Karpas-422 (cell line): Measurements from ENCODE around the gene TTC8. TPM values are rescaled to one million over a fixed set of nuclear protein-coding genes. Genes with fewer than 3 reads are reported as not detected.

Source experiments
- DNase-seq: peaks from one replicate; pipeline ENCODE4 v3.0.0-alpha.2; 2015
- H2AFZ ChIP-seq: fragments of 200-600 bp; sonication (generic); 2 replicates; pipeline ENCODE4 v1.6.1; 2014; ENCODE audit warnings: antibody characterized with exemption, low read length, mixed read lengths
- H3K27ac ChIP-seq: fragments of 200-600 bp; sonication (generic); 2 replicates; pipeline ENCODE4 v1.5.1; 2014; ENCODE audit warnings: mild to moderate bottlenecking, low read length, moderate library complexity
- H3K27me3 ChIP-seq: fragments of 200-600 bp; sonication (generic); 2 replicates; pipeline ENCODE4 v1.6.1; 2014; ENCODE audit warnings: low read length, mixed read lengths
- H3K36me3 ChIP-seq: fragments of 200-600 bp; sonication (generic); 2 replicates; pipeline ENCODE4 v1.6.1; 2014; ENCODE audit warnings: low read length, mixed read lengths; ENCODE audit not compliant: insufficient read depth
- H3K4me1 ChIP-seq: fragments of 200-600 bp; sonication (generic); 2 replicates; pipeline ENCODE4 v1.6.1; 2014; ENCODE audit warnings: mild to moderate bottlenecking, low read length, mixed read lengths
- H3K4me2 ChIP-seq: fragments of 200-600 bp; sonication (generic); 2 replicates; pipeline ENCODE4 v1.6.1; 2014; ENCODE audit warnings: low read length, low read depth, mild to moderate bottlenecking; ENCODE audit not compliant: poor library complexity, severe bottlenecking
- H3K4me3 ChIP-seq: fragments of 200-600 bp; sonication (generic); 2 replicates; pipeline ENCODE4 v1.5.1; 2014; ENCODE audit warnings: mild to moderate bottlenecking, antibody characterized with exemption, low read length, mixed read lengths
- H3K79me2 ChIP-seq: fragments of 200-600 bp; sonication (generic); 2 replicates; pipeline ENCODE4 v1.6.1; 2014; ENCODE audit warnings: mild to moderate bottlenecking, low read length, mixed read lengths
- H3K9ac ChIP-seq: fragments of 200-600 bp; sonication (generic); 2 replicates; pipeline ENCODE4 v1.6.0; 2014; ENCODE audit warnings: low read length
- H3K9me2 ChIP-seq: fragments of 200-600 bp; sonication (generic), shearing (Covaris generic); replicated peaks from 2 replicates; pipeline ENCODE4 v1.6.0; 2014; ENCODE audit warnings: mild to moderate bottlenecking, low read length, moderate library complexity; ENCODE audit not compliant: insufficient read depth
- H3K9me3 ChIP-seq: fragments of 300-700, 200-600 bp; sonication (generic); 2 replicates; pipeline ENCODE4 v1.6.1; 2014; ENCODE audit warnings: low read length, mixed read lengths
- H4K20me1 ChIP-seq: fragments of 200-600 bp; sonication (generic); 2 replicates; pipeline ENCODE4 v1.6.1; 2014; ENCODE audit warnings: mild to moderate bottlenecking, antibody characterized with exemption, low read length, low read depth; ENCODE audit not compliant: insufficient read depth
- total RNA-seq: library from RNA; depleted of rRNA; stranded (reverse); fragments of >200 nt; shearing (Covaris generic); gene quantifications from 2 replicates; pipeline ENCODE4 v1.2.3, GENCODE V29; 2014; ENCODE audit warnings: low replicate concordance

TTC8 gene
- total RNA-seq, 1 experiment from 2014 or later, result 16.0 TPM

GRCh38 chr14:88902850-88903249 lies 78.4 kb downstream of the TTC8 start:
- H3K9me3 ChIP-seq, result peaks cover 5% of the 10 kb centered on the region; the same call in 1 of the 2 replicates
- no peaks in the 10 kb centered on the region for H4K20me1 ChIP-seq
- no peak for DNase-seq
- peaks cover 5% of the 10 kb centered on the region; the same call in 1 of the 2 replicates for H3K27me3 ChIP-seq
- H2AFZ ChIP-seq, result no peak overlapping the region
- H3K4me2 ChIP-seq, result no peak overlapping the region
- H3K4me3 ChIP-seq, result no peak overlapping the region
- no peaks in the 10 kb centered on the region for H3K79me2 ChIP-seq
- H3K9ac ChIP-seq, result no peak overlapping the region
- H3K36me3 ChIP-seq, result no peaks in the 10 kb centered on the region
- H3K4me1 ChIP-seq, result no peaks in the 10 kb centered on the region
- no peaks in the 10 kb centered on the region; the same call in 1 of the 2 replicates for H3K9me2 ChIP-seq
- H3K27ac ChIP-seq, result no peak overlapping the region

GRCh38 chr14:88904206-88904647 lies 79.8 kb downstream of the TTC8 start:
- Histone ChIP-seq H3K4me2 (no peak overlapping the region), H3K9me2 (no peaks in the 10 kb centered on the region), H3K27ac (no peak overlapping the region), H3K4me3 (no peak overlapping the region), H3K9me3 (peaks cover 5% of the 10 kb centered on the region; the same call in 1 of the 2 replicates), H3K79me2 (no peaks in the 10 kb centered on the region), H3K4me1 (no peaks in the 10 kb centered on the region), H3K27me3 (peaks cover 3% of the 10 kb centered on the region; the same call in 1 of the 2 replicates), H2AFZ (no peak overlapping the region), H3K9ac (no peak overlapping the region), H3K36me3 (no peaks in the 10 kb centered on the region), H4K20me1 (no peaks in the 10 kb centered on the region)
- DNase-seq, result no peak

GRCh38 chr14:88904864-88905263 lies 80.4 kb downstream of the TTC8 start:
- Histone ChIP-seq H3K36me3 (no peaks in the 10 kb centered on the region), H3K9me2 (no peaks in the 10 kb centered on the region), H3K4me3 (no peak overlapping the region), H3K79me2 (no peaks in the 10 kb centered on the region), H2AFZ (no peak overlapping the region), H3K27ac (no peak overlapping the region), H3K9ac (no peak overlapping the region), H3K4me1 (no peaks in the 10 kb centered on the region), H3K9me3 (peaks cover 5% of the 10 kb centered on the region; the same call in 1 of the 2 replicates), H3K4me2 (no peak overlapping the region), H4K20me1 (no peaks in the 10 kb centered on the region), H3K27me3 (peaks cover 3% of the 10 kb centered on the region; the same call in 1 of the 2 replicates)
- no peak for DNase-seq

GRCh38 chr14:88908216-88908615 lies 83.8 kb downstream of the TTC8 start:
- DNase-seq, result no peak
- Histone ChIP-seq H3K36me3 (no peaks in the 10 kb centered on the region), H2AFZ (no peak overlapping the region), H3K79me2 (no peaks in the 10 kb centered on the region), H3K9me3 (peaks cover 5% of the 10 kb centered on the region; the same call in 1 of the 2 replicates), H3K4me2 (no peak overlapping the region), H3K9ac (no peak overlapping the region), H4K20me1 (no peaks in the 10 kb centered on the region), H3K27me3 (peaks cover 3% of the 10 kb centered on the region; the same call in 1 of the 2 replicates), H3K4me3 (no peak overlapping the region), H3K9me2 (no peaks in the 10 kb centered on the region), H3K27ac (no peak overlapping the region), H3K4me1 (no peaks in the 10 kb centered on the region)

- H3K4me1 ChIP-seq, result no peaks in the 10 kb centered on the region
- DNase-seq, result no peak
- no peak overlapping the region for H2AFZ ChIP-seq
- H3K9me2 ChIP-seq, result no peaks in the 10 kb centered on the region
- no peak overlapping the region for H3K4me2 ChIP-seq
- H3K9ac ChIP-seq, result no peak overlapping the region
- H3K36me3 ChIP-seq, result no peaks in the 10 kb centered on the region
- H3K79me2 ChIP-seq, result no peaks in the 10 kb centered on the region
- H3K4me3 ChIP-seq, result no peak overlapping the region
- peaks cover 5% of the 10 kb centered on the region; the same call in 1 of the 2 replicates for H3K9me3 ChIP-seq
- peaks cover 3% of the 10 kb centered on the region; the same call in 1 of the 2 replicates for H3K27me3 ChIP-seq
- H4K20me1 ChIP-seq, result no peaks in the 10 kb centered on the region
- no peak overlapping the region for H3K27ac ChIP-seq
Measured at GRCh38 chr14:88910386-88910785, 85.9 kb downstream of the TTC8 start.

GRCh38 chr14:88911809-88912208 lies 87.4 kb downstream of the TTC8 start:
- H3K27me3 ChIP-seq, result peaks cover 3% of the 10 kb centered on the region; the same call in 1 of the 2 replicates
- no peak overlapping the region for H2AFZ ChIP-seq
- no peak for DNase-seq
- no peak overlapping the region for H3K9ac ChIP-seq
- no peaks in the 10 kb centered on the region for H3K9me2 ChIP-seq
- H3K79me2 ChIP-seq, result no peaks in the 10 kb centered on the region
- H3K4me2 ChIP-seq, result no peak overlapping the region
- H3K27ac ChIP-seq, result no peak overlapping the region
- no peaks in the 10 kb centered on the region for H4K20me1 ChIP-seq
- peaks cover 5% of the 10 kb centered on the region; the same call in 1 of the 2 replicates for H3K9me3 ChIP-seq
- no peaks in the 10 kb centered on the region for H3K4me1 ChIP-seq
- H3K36me3 ChIP-seq, result no peaks in the 10 kb centered on the region
- no peak overlapping the region for H3K4me3 ChIP-seq

- Histone ChIP-seq H3K27me3 (no peaks in the 10 kb centered on the region), H3K9me3 (no peaks in the 10 kb centered on the region), H3K27ac (no peak overlapping the region), H3K79me2 (no peaks in the 10 kb centered on the region), H3K4me2 (no peak overlapping the region), H2AFZ (no peak overlapping the region), H3K36me3 (no peaks in the 10 kb centered on the region), H3K4me3 (no peak overlapping the region), H3K9me2 (no peaks in the 10 kb centered on the region), H3K9ac (no peak overlapping the region), H4K20me1 (no peaks in the 10 kb centered on the region), H3K4me1 (no peaks in the 10 kb centered on the region)
- no peak for DNase-seq
Measured at GRCh38 chr14:88914956-88915355, 90.5 kb downstream of the TTC8 start.

DNA sequence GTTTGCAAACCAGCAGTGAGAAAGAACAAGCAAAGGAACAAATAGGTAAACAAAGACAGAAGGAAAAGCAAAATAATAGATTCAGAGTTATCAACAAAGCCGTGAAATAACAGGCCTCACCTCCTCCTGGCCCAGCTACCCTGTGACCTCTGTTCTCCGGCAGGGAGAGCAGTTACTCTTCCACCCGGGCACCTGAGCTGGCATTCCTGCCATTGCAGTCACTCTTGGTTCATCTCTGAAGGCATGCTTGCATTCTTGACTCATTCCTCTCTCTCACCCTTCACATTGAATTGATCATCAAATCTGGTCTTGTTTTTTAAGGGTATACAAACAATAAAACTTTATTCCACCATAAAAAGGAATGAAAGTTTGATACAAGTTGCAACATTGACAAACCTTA lies 95.1 kb downstream of the TTC8 start:
- H4K20me1 ChIP-seq, result no peaks in the 10 kb centered on the region
- H2AFZ ChIP-seq, result no peak overlapping the region
- no peaks in the 10 kb centered on the region for H3K9me3 ChIP-seq
- no peak overlapping the region for H3K4me2 ChIP-seq
- no peak overlapping the region for H3K9ac ChIP-seq
- no peaks in the 10 kb centered on the region for H3K4me1 ChIP-seq
- no peaks in the 10 kb centered on the region for H3K79me2 ChIP-seq
- H3K9me2 ChIP-seq, result no peaks in the 10 kb centered on the region
- no peak overlapping the region for H3K27ac ChIP-seq
- DNase-seq, result no peak
- no peak overlapping the region for H3K4me3 ChIP-seq
- no peaks in the 10 kb centered on the region for H3K27me3 ChIP-seq
- H3K36me3 ChIP-seq, result no peaks in the 10 kb centered on the region
